Spleen (tissue), 11 donors: ENCODE measurements around the gene TYW3. TPM values are rescaled to one million over a fixed set of nuclear protein-coding genes. Genes with fewer than 3 reads are reported as not detected.

ENCODE experiments used
- DNase-seq: peaks from one replicate; pipeline ENCODE4 v3.0.0-alpha.2; 2020
- H3K27ac ChIP-seq, 8 donors: fragments of 200-600 bp; sonication (generic) in 7 of 8; 1 replicate in 4 of 8; 2 replicates in 4 of 8; pipeline versions ENCODE4 v1.5.0 to v1.8.0; 2016 to 2021; ENCODE audit warnings: inconsistent platforms in 4 of 8, mild to moderate bottlenecking in 4 of 8, moderate library complexity in 1 of 8
- H3K27me3 ChIP-seq, 7 donors: fragments of 200-600 bp; sonication (generic) in 6 of 7; replicated peaks in 1 of 7; 1 replicate in 4 of 7; 2 replicates in 3 of 7; pipeline versions ENCODE4 v1.5.0 to v1.8.0; 2016 to 2021; ENCODE audit warnings: inconsistent platforms in 3 of 7, mild to moderate bottlenecking in 1 of 7
- H3K36me3 ChIP-seq, 6 donors: fragments of 200-600 bp; sonication (generic) in 5 of 6; 1 replicate in 4 of 6; 2 replicates in 2 of 6; pipeline versions ENCODE4 v1.5.0 to v1.8.0; 2016 to 2021; ENCODE audit warnings: inconsistent platforms in 2 of 6
- H3K4me1 ChIP-seq, 6 donors: fragments of 200-600 bp; sonication (generic) in 5 of 6; 1 replicate in 3 of 6; 2 replicates in 3 of 6; pipeline versions ENCODE4 v1.5.0 to v1.8.0; 2016 to 2021; ENCODE audit warnings: inconsistent platforms in 3 of 6
- H3K4me3 ChIP-seq, 8 donors: fragments of 200-600 bp; sonication (generic) in 7 of 8; 1 replicate in 4 of 8; 2 replicates in 4 of 8; pipeline versions ENCODE4 v1.5.0 to v1.8.0; 2016 to 2021; ENCODE audit warnings: inconsistent platforms in 4 of 8, mild to moderate bottlenecking in 4 of 8, moderate library complexity in 2 of 8
- H3K9me3 ChIP-seq, 8 donors: fragments of 200-600 bp; sonication (generic) in 7 of 8; 1 replicate in 4 of 8; 2 replicates in 4 of 8; pipeline versions ENCODE4 v1.5.0 to v1.8.0; 2016 to 2021; ENCODE audit warnings: inconsistent platforms in 4 of 8
- CTCF ChIP-seq, 11 experiments: fragments of 200-600 bp in 7 of 11; fragments of 450-650 bp in 4 of 11; sonication (generic) in 4 of 11; IDR thresholded peaks in 8 of 11; conservative IDR thresholded peaks in 3 of 11; 1 replicate in 7 of 11; 2 replicates in 4 of 11; pipeline versions ENCODE4 v1.4.0 to v1.8.0; 2016 to 2021; ENCODE audit warnings: antibody characterized with exemption in 11 of 11, inconsistent platforms in 4 of 11, mild to moderate bottlenecking in 1 of 11
- POLR2A ChIP-seq, 3 donors: fragments of 450-650 bp; IDR thresholded peaks; one replicate each; pipeline ENCODE4 v1.5.1; 2017; ENCODE audit warnings: antibody characterized with exemption in 3 of 3, mild to moderate bottlenecking in 1 of 3
- POLR2AphosphoS5 ChIP-seq, 3 donors: sonication (generic); formaldehyde crosslinking; IDR thresholded peaks; one replicate each; pipeline ENCODE4 v1.5.1; 2017; ENCODE audit warnings: antibody characterized with exemption in 3 of 3
- WGBS, 5 donors: extraction: QIAGEN DNeasy Blood & Tissue Kit in 3 of 5; methylation state at CpG; one replicate each; pipeline versions ENCODE4 v1.1.5 to v1.1.7; 2013 to 2018; 5-methylcytosine and 5-hydroxymethylcytosine counted together
- intact Hi-C: fragments of 100-400 bp; cut with DNase I; formaldehyde crosslinking; loops from one replicate; pipeline ENCODE4 v1.15.0; 2023; ENCODE audit warnings: low total_unique reads
- polyA plus RNA-seq, 3 donors: library from polyadenylated mRNA; stranded (reverse); fragments of 200-250 nt; gene quantifications; one replicate each; pipeline ENCODE4 v1.2.1, GENCODE V29; 2013
- total RNA-seq, 7 donors: library from RNA; depleted of rRNA in 3 of 7; stranded (reverse); fragments of >200 nt in 3 of 7; fragmentation: NEBNext Ultra II Directional in 4 of 7; extraction: Animal tissue kit (Norgen Biotek cat#: 25700) in 4 of 7; gene quantifications; one replicate each; pipeline versions ENCODE4 v1.1.0 to v1.2.1, GENCODE V29; 2016 to 2021
- donor health status: healthy with polysubstance abuse.
- donor health status: DM: no; HTN: no; CAD: no; lungs with moderate emphysema.
- donor health status: DM: no; HTN: no; CAD: no.
- donor health status: Bipolar disorder and iron deficiency.
- donor health status: healthy.
- donor health status: DM: no; HTN: no; CAD: no.
- donor health status: DM: yes; HTN: yes; CAD: no.

Gene TYW3
- total and polyA plus RNA-seq, 10 donors = 11.5 to 19.2 (median 16.6) TPM

GRCh38 chr1:74689621-74690363, 43.2 kb upstream of the TYW3 start:
- no peak for TF ChIP-seq POLR2A (IDR thresholded peaks at IDR 0.05)
- TF ChIP-seq CTCF (IDR thresholded peaks at IDR 0.05 in 8 of 11, conservative IDR thresholded peaks at IDR 0.05 in 3 of 11) = peak; percentile 58 to 81 (median 73)
- Histone ChIP-seq H3K4me1 (peaks cover 0 to 5% (median 0%) of the 10 kb centered on the region in 6 donors), H3K27me3 (no peaks in the 10 kb centered on the region), H3K4me3 (no peak overlapping the region), H3K36me3 (no peaks in the 10 kb centered on the region), H3K27ac (no peak overlapping the region), H3K9me3 (no peaks in the 10 kb centered on the region)
- WGBS, 5 donors = 32 to 40% (median 37%) methylated on average over 5 of the region's 5 CpGs
- no peak for DNase-seq
- intact Hi-C loops = no loop called here

- H3K4me3 ChIP-seq = no peak overlapping the region
- H3K4me1 ChIP-seq = peaks cover 0 to 5% (median 0%) of the 10 kb centered on the region in 6 donors
- no peak overlapping the region for H3K27ac ChIP-seq
- H3K36me3 ChIP-seq = no peaks in the 10 kb centered on the region
- no peaks in the 10 kb centered on the region for H3K27me3 ChIP-seq
- TF ChIP-seq POLR2A (IDR thresholded peaks at IDR 0.05) (no peak), CTCF (IDR thresholded peaks at IDR 0.05 in 8 of 11, conservative IDR thresholded peaks at IDR 0.05 in 3 of 11) (no peak), POLR2AphosphoS5 (IDR thresholded peaks at IDR 0.05) (no peak)
- intact Hi-C loops = no loop called here
- WGBS, 5 donors = 3 to 46% (median 24%) methylated on average over 2 of the region's 2 CpGs
- DNase-seq = no peak
- no peaks in the 10 kb centered on the region for H3K9me3 ChIP-seq
Observed at GRCh38 chr1:74690364-74690696, 42.6 kb upstream of the TYW3 start.

- Histone ChIP-seq H3K27ac (no peak overlapping the region), H3K4me3 (no peak overlapping the region), H3K4me1 (peaks cover 0 to 5% (median 0%) of the 10 kb centered on the region in 6 donors), H3K9me3 (no peaks in the 10 kb centered on the region), H3K27me3 (no peaks in the 10 kb centered on the region), H3K36me3 (no peaks in the 10 kb centered on the region)
- no peak for DNase-seq
- no peak for TF ChIP-seq POLR2A (IDR thresholded peaks at IDR 0.05)
- no peak for TF ChIP-seq CTCF (IDR thresholded peaks at IDR 0.05 in 8 of 11, conservative IDR thresholded peaks at IDR 0.05 in 3 of 11)
- no peak for TF ChIP-seq POLR2AphosphoS5 (IDR thresholded peaks at IDR 0.05)
- intact Hi-C loops = no loop called here
- WGBS, 5 donors = 87 to 94% (median 90%) methylated on average over 4 of the region's 4 CpGs
Observed at GRCh38 chr1:74690909-74691308, 42.0 kb upstream of the TYW3 start.

GRCh38 chr1:74693473-74693872, 39.5 kb upstream of the TYW3 start:
- no peaks in the 10 kb centered on the region for H3K27me3 ChIP-seq
- intact Hi-C loops = no loop called here
- no peak for DNase-seq
- no peaks in the 10 kb centered on the region for H3K9me3 ChIP-seq
- H3K4me3 ChIP-seq = no peak overlapping the region
- no peak overlapping the region for H3K27ac ChIP-seq
- no peaks in the 10 kb centered on the region for H3K36me3 ChIP-seq
- 66 to 79% (median 77%) methylated on average over 2 of the region's 2 CpGs for WGBS, 5 donors
- H3K4me1 ChIP-seq = peaks cover 0 to 5% (median 0%) of the 10 kb centered on the region in 6 donors
- TF ChIP-seq CTCF (IDR thresholded peaks at IDR 0.05 in 8 of 11, conservative IDR thresholded peaks at IDR 0.05 in 3 of 11) = no peak
- TF ChIP-seq POLR2A (IDR thresholded peaks at IDR 0.05) = no peak
- TF ChIP-seq POLR2AphosphoS5 (IDR thresholded peaks at IDR 0.05) = no peak
